Right ventricle myocardium inferior (tissue), 1 donor: Measurements from ENCODE around the gene GNB1L. TPM values are rescaled to one million over a fixed set of nuclear protein-coding genes. Genes with fewer than 3 reads are reported as not detected.

Source experiments
- ATAC-seq: fragments of 200-7000 bp; cut with Tn5 transposase; one replicate; pipeline ENCODE4 v1.9.1; 2020; ENCODE audit warnings: mild to moderate bottlenecking, moderate library complexity
- DNase-seq: peaks from one replicate; pipeline ENCODE4 v3.0.0; 2021; ENCODE audit errors: missing footprints
- intact Hi-C: fragments of 100-400 bp; cut with DNase I; formaldehyde crosslinking; loops from one replicate; pipeline ENCODE4 v1.11.0; 2022
- total RNA-seq: library from RNA; stranded (reverse); fragmentation: NEBNext Ultra II Directional; extraction: Animal tissue kit (Norgen Biotek cat#: 25700); gene quantifications from one replicate; pipeline ENCODE4 v1.2.1, GENCODE V29; 2021
- donor health status: DM: no; HTN: yes; CAD: no; lungs with severe emphysema.

The GNB1L gene
- total RNA-seq, 1 donor from 2014 or later = 1.9 TPM

- peak; percentile 57 for DNase-seq
- ATAC-seq = peak; percentile 54
- intact Hi-C loops = no loop called here
These were observed 15.7 kb upstream of the GNB1L start for GRCh38 chr22:19870153-19871022.

GRCh38 chr22:19869497-19870152, 15.0 kb upstream of the GNB1L start:
- DNase-seq (peak; percentile 58), ATAC-seq (no peak)
- intact Hi-C loops = no loop called here

- no peak for ATAC-seq
- DNase-seq = peak; percentile 63
- intact Hi-C loops = no loop called here
These were observed 14.2 kb upstream of the GNB1L start for GRCh38 chr22:19868773-19869471.

GRCh38 chr22:19868333-19868732, 13.7 kb upstream of the GNB1L start:
- ATAC-seq (no peak), DNase-seq (peak; percentile 31)
- intact Hi-C loops = no loop called here

- DNase-seq = peak; percentile 6
- intact Hi-C loops = no loop called here
These were observed 12.9 kb upstream of the GNB1L start for GRCh38 chr22:19867617-19868016.

GRCh38 chr22:19866665-19867009, 12.0 kb upstream of the GNB1L start:
- DNase-seq (no peak), ATAC-seq (no peak)
- intact Hi-C loops = no loop called here

More at GRCh38 chr22:19867617-19868016, 12.9 kb upstream of the GNB1L start:
- no peak for ATAC-seq

- intact Hi-C loops = no loop called here
- ATAC-seq (no peak), DNase-seq (no peak)
These were observed 10.6 kb upstream of the GNB1L start for GRCh38 chr22:19865141-19865829.

- DNase-seq (no peak), ATAC-seq (no peak)
- intact Hi-C loops = no loop called here
These were observed 9.9 kb upstream of the GNB1L start for GRCh38 chr22:19864538-19865106.

- intact Hi-C loops = no loop called here
- DNase-seq (no peak), ATAC-seq (no peak)
These were observed 8.9 kb upstream of the GNB1L start for GRCh38 chr22:19863571-19863970.

- intact Hi-C loops = no loop called here
- DNase-seq = no peak
- no peak for ATAC-seq
These were observed 8.1 kb upstream of the GNB1L start for GRCh38 chr22:19862619-19863246.

- ATAC-seq = no peak
- intact Hi-C loops = loop anchor here (10.0 kb wide), 1 partner anchor 255 kb away; the partner anchor contains the start of genes RANBP1 and TRMT2A
- DNase-seq = no peak
These were observed 5.3 kb upstream of the GNB1L start for GRCh38 chr22:19859861-19860510.

- intact Hi-C loops = loop anchor here (10.0 kb wide), 1 partner anchor 257 kb away; the partner anchor contains the start of genes RANBP1 and TRMT2A
- DNase-seq (no peak), ATAC-seq (no peak)
These were observed 2.7 kb upstream of the GNB1L start for GRCh38 chr22:19857382-19857781.

- intact Hi-C loops = loop anchor here (2.0 to 10.0 kb wide), 2 partner anchors 25 to 259 kb away; partner anchors contain the start of genes RANBP1 and TRMT2A
- ATAC-seq (peak; percentile 15), DNase-seq (peak; percentile 77)
These were observed 1.1 kb upstream of the GNB1L start for GRCh38 chr22:19855504-19856409.

GRCh38 chr22:19853879-19854777, 546 bp downstream of the GNB1L start:
- ATAC-seq (peak; percentile 0), DNase-seq (peak; percentile 59)
- intact Hi-C loops = loop anchor here (2.0 to 10.0 kb wide), 3 partner anchors 27 to 261 kb away; partner anchors contain the start of genes RANBP1 and TRMT2A

GRCh38 chr22:19853058-19853878, 1.4 kb downstream of the GNB1L start:
- ATAC-seq (no peak), DNase-seq (no peak)
- intact Hi-C loops = loop anchor here (5.0 to 10.0 kb wide), 2 partner anchors 106 to 262 kb away; partner anchors contain the start of genes RANBP1 and TRMT2A
